Measurements from ENCODE around the gene CDON. TPM values are rescaled to one million over a fixed set of nuclear protein-coding genes. Genes with fewer than 3 reads are reported as not detected.
A peak's percentile ranks its signal among the peaks of the same experiment; 100 is the strongest.

Gene CDON
- total and polyA plus RNA-seq, 2 donors from 2014 or later = 0.45 to 4.0 TPM

DNA sequence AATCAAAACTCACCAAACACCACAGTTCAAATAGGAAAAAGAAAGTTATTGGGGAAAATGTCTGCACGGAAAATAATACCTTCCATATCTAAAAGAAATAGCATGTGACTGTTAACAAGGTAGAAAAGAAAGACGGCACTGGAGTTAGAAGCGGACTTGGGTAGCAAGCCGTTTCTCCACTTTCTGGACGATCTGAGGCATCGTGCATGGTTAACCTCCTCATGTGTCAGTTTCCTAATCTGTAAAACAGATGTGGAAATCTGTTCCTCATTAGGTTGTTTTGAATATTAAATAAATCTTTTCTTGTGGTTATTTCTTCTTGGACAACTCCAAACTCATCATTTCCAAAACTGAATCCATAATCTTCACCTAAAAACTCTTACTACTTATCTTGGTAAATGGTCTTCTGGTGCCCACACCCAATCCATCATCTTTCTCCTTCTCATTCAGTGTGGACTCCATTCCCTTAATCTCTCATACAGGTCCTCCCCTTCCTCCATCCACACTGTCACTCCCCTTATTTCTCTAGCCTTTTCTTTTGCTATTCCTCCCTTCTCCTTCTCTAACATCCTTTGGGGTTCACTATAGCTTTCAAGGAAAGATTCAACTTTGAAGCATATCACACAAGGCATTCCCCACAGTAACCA, 63.3 kb downstream of the CDON start:
- Histone ChIP-seq H3K36me3 (ENCODE audit: control insufficient read depth in 2 of 3, insufficient read depth in 3 of 3, low read length in 3 of 3) (no peaks in the 10 kb centered on the region), H3K27ac (ENCODE audit: low read depth in 2 of 2, low read length in 2 of 2) (no peak overlapping the region), H3K9ac (ENCODE audit: low read length in 3 of 3) (no peak overlapping the region), H3K9me3 (ENCODE audit: control insufficient read depth in 2 of 3, insufficient read depth in 1 of 3, low read length in 3 of 3) (no peaks in the 10 kb centered on the region), H3K4me1 (ENCODE audit: control insufficient read depth in 2 of 3, insufficient read depth in 2 of 3, low read depth in 1 of 3, low read length in 3 of 3) (no peaks in the 10 kb centered on the region), H3K4me3 (ENCODE audit: low read length in 3 of 3) (no peak overlapping the region), H3K27me3 (ENCODE audit: control insufficient read depth, insufficient read depth, low read length) (no peaks in the 10 kb centered on the region)
- FAIRE-seq (no peak), DNase-seq (no peak)
- intact Hi-C loops (cut with DNase I) = no loop called here
- no peak for TF ChIP-seq CTCF (IDR thresholded peaks at IDR 0.05; ENCODE audit: borderline replicate concordance, extremely low read depth, insufficient read depth)

- TF ChIP-seq CTCF (IDR thresholded peaks at IDR 0.05; ENCODE audit: borderline replicate concordance, extremely low read depth, insufficient read depth) = no peak
- DNase-seq (no peak), FAIRE-seq (no peak)
- Histone ChIP-seq H3K9ac (ENCODE audit: low read length in 3 of 3) (no peak overlapping the region), H3K4me3 (ENCODE audit: low read length in 3 of 3) (no peak overlapping the region), H3K4me1 (ENCODE audit: control insufficient read depth in 2 of 3, insufficient read depth in 2 of 3, low read depth in 1 of 3, low read length in 3 of 3) (no peaks in the 10 kb centered on the region), H3K27me3 (ENCODE audit: control insufficient read depth, insufficient read depth, low read length) (no peaks in the 10 kb centered on the region), H3K27ac (ENCODE audit: low read depth in 2 of 2, low read length in 2 of 2) (no peak overlapping the region), H3K9me3 (ENCODE audit: control insufficient read depth in 2 of 3, insufficient read depth in 1 of 3, low read length in 3 of 3) (no peaks in the 10 kb centered on the region), H3K36me3 (ENCODE audit: control insufficient read depth in 2 of 3, insufficient read depth in 3 of 3, low read length in 3 of 3) (no peaks in the 10 kb centered on the region)
- intact Hi-C loops (cut with DNase I) = no loop called here
Observed at GRCh38 chr11:125998267-125998666, 64.4 kb downstream of the CDON start.

GRCh38 chr11:125995313-125995712, 67.4 kb downstream of the CDON start:
- intact Hi-C loops (cut with DNase I) = no loop called here

More at GRCh38 chr11:125995313-125995712, 67.4 kb downstream of the CDON start:
- H3K4me3 ChIP-seq (ENCODE audit: low read length in 3 of 3) = no peak overlapping the region
- FAIRE-seq = no peak
- H3K27me3 ChIP-seq (ENCODE audit: control insufficient read depth, insufficient read depth, low read length) = no peaks in the 10 kb centered on the region
- peak in 1 of 5 donors; percentile 29 for DNase-seq
- H3K9ac ChIP-seq (ENCODE audit: low read length in 3 of 3) = no peak overlapping the region
- no peak overlapping the region for H3K27ac ChIP-seq (ENCODE audit: low read depth in 2 of 2, low read length in 2 of 2)
- TF ChIP-seq CTCF (IDR thresholded peaks at IDR 0.05; ENCODE audit: borderline replicate concordance, extremely low read depth, insufficient read depth) = no peak
- H3K36me3 ChIP-seq (ENCODE audit: control insufficient read depth in 2 of 3, insufficient read depth in 3 of 3, low read length in 3 of 3) = no peaks in the 10 kb centered on the region
- no peaks in the 10 kb centered on the region for H3K9me3 ChIP-seq (ENCODE audit: control insufficient read depth in 2 of 3, insufficient read depth in 1 of 3, low read length in 3 of 3)
- H3K4me1 ChIP-seq (ENCODE audit: control insufficient read depth in 2 of 3, insufficient read depth in 2 of 3, low read depth in 1 of 3, low read length in 3 of 3) = no peaks in the 10 kb centered on the region
